Measurements from ENCODE around the gene ITGA4. TPM values are rescaled to one million over a fixed set of nuclear protein-coding genes. Genes with fewer than 3 reads are reported as not detected.

The ITGA4 gene
- total RNA-seq, 4 donors from 2014 or later = 1.6 to 9.0 (median 6.4) TPM

DNA sequence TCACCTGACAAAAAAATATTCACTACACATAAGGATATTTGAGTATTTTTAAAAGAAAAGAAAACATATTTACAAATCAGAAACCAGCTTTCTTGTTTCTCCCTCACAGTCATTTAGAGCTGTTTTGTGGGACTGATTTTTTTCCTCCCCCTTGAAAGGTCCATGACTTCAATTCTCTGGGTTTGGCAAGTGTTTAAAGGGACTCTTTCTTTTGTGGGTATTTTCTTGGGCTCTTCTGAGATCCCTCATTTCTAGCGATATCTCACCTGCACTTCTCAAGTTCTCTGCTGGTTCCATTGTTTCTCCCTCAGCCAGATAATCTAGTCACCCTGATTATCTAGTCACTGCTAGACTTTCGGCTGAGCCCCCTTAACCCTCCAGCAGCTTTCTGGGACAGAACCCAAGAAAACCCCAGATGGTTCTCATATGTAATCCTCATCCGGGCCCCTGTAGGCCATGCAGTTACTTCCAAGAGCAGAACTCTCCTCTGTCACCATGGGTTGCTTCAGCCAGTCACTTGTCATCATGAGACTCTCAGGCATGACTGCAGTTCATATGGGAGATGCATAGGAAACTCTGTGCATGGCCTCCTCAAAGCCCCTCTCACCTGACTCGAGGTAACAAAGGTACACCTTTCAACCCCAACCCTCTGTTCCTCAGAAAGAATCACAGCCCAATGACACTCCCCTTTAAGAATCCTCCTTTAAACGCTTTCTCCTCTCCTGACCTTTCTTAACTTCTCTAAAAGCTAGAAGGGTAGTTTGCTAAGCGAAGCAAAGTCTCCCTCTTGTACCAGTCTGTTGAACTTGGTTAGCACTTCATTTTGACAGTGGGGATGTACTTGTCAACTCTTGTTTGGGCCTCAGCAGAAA lies 36.7 kb upstream of the ITGA4 start:
- TF ChIP-seq, protein P1, sequence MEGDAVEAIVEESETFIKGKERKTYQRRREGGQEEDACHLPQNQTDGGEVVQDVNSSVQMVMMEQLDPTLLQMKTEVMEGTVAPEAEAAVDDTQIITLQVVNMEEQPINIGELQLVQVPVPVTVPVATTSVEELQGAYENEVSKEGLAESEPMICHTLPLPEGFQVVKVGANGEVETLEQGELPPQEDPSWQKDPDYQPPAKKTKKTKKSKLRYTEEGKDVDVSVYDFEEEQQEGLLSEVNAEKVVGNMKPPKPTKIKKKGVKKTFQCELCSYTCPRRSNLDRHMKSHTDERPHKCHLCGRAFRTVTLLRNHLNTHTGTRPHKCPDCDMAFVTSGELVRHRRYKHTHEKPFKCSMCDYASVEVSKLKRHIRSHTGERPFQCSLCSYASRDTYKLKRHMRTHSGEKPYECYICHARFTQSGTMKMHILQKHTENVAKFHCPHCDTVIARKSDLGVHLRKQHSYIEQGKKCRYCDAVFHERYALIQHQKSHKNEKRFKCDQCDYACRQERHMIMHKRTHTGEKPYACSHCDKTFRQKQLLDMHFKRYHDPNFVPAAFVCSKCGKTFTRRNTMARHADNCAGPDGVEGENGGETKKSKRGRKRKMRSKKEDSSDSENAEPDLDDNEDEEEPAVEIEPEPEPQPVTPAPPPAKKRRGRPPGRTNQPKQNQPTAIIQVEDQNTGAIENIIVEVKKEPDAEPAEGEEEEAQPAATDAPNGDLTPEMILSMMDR (IDR thresholded peaks at IDR 0.05) = no peak
- no peak for TF ChIP-seq POLR2A (IDR thresholded peaks at IDR 0.05)
- Histone ChIP-seq H3K27ac (no peak overlapping the region), H3K27me3 (no peaks in the 10 kb centered on the region), H3K9me3 (no peaks in the 10 kb centered on the region), H3K4me3 (no peak overlapping the region), H3K4me1 (no peaks in the 10 kb centered on the region), H3K36me3 (no peaks in the 10 kb centered on the region)
- DNase-seq = no peak
- WGBS, 2 donors = 67 to 82% methylated on average over 6 of the region's 6 CpGs
- intact Hi-C loops (cut with DNase I) = no loop called here

DNA sequence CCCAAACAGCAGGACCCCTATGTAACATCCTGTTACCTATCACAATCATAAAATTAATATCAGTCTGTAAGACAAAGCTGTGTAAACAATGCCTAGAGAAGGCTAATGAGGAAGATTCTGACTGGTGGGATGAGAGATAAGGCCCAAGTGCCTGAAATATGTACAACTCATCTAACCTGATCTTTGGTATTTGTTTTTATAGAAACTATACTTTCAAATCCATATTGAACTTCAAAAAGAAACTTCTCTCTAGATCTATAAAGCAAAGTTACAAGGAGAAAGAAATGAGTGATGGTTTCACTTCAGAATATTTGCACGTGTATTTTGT lies 36.1 kb upstream of the ITGA4 start:
- no peaks in the 10 kb centered on the region for H3K9me3 ChIP-seq
- WGBS, 2 donors = 48 to 54% methylated on average over 1 of the region's 1 CpG
- no peaks in the 10 kb centered on the region for H3K4me1 ChIP-seq
- DNase-seq = no peak
- intact Hi-C loops (cut with DNase I) = no loop called here
- H3K4me3 ChIP-seq = no peak overlapping the region
- TF ChIP-seq POLR2A (IDR thresholded peaks at IDR 0.05) = no peak
- TF ChIP-seq, protein P1 (IDR thresholded peaks at IDR 0.05) = no peak
- no peak overlapping the region for H3K27ac ChIP-seq
- H3K36me3 ChIP-seq = no peaks in the 10 kb centered on the region
- H3K27me3 ChIP-seq = no peaks in the 10 kb centered on the region

DNA sequence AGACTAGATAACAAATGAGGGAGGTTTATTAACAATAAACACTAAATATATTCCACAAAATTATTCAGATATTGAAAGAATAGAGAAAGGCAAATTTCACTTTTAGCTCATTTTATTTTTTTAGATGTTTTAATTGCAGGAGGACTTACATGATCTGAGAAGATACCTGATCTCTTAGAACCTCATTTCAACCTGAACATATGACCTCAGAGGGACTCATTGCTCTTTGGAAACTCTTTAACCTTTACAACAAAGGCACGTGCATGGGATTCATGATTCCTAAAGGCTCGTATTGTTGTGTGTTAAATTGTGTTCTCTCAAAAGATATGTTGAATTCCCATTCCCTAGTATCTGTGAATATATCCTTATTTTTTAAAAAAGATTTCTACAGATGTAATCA lies 35.7 kb upstream of the ITGA4 start:
- intact Hi-C loops (cut with DNase I) = no loop called here
- Histone ChIP-seq H3K4me1 (no peaks in the 10 kb centered on the region), H3K9me3 (no peaks in the 10 kb centered on the region), H3K36me3 (no peaks in the 10 kb centered on the region), H3K4me3 (no peak overlapping the region), H3K27ac (no peak overlapping the region), H3K27me3 (no peaks in the 10 kb centered on the region)
- 76 to 77% methylated on average over 2 of the region's 2 CpGs for WGBS, 2 donors
- TF ChIP-seq, protein P1 (IDR thresholded peaks at IDR 0.05) = no peak
- TF ChIP-seq POLR2A (IDR thresholded peaks at IDR 0.05) = no peak
- no peak for DNase-seq

DNA sequence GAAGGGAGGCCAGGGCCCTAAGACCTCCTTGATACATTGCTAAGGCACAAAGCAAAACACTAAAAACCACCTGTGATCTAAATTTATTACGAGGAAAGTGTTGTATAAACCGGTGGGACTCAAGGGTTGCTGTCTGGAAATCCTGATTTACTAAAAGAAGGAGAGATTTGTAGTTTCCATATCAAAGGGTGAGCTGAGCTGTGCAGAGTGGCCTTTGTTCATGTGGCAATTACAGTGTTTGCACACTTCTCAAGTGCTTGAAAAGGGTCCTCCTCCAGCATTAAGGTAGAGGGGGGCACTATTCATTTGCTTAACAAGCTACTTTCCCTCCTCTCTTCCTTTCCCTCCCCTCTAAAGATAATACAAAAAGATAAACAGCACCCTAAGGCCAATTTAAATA lies 30.5 kb upstream of the ITGA4 start:
- intact Hi-C loops (cut with DNase I) = no loop called here
- 32 to 53% methylated on average over 2 of the region's 2 CpGs for WGBS, 2 donors
- Histone ChIP-seq H3K27me3 (no peaks in the 10 kb centered on the region), H3K9me3 (no peaks in the 10 kb centered on the region), H3K4me3 (no peak overlapping the region), H3K4me1 (no peaks in the 10 kb centered on the region), H3K36me3 (no peaks in the 10 kb centered on the region), H3K27ac (no peak overlapping the region)
- TF ChIP-seq, protein P1 (IDR thresholded peaks at IDR 0.05) = no peak
- TF ChIP-seq POLR2A (IDR thresholded peaks at IDR 0.05) = no peak
- no peak for DNase-seq

DNA sequence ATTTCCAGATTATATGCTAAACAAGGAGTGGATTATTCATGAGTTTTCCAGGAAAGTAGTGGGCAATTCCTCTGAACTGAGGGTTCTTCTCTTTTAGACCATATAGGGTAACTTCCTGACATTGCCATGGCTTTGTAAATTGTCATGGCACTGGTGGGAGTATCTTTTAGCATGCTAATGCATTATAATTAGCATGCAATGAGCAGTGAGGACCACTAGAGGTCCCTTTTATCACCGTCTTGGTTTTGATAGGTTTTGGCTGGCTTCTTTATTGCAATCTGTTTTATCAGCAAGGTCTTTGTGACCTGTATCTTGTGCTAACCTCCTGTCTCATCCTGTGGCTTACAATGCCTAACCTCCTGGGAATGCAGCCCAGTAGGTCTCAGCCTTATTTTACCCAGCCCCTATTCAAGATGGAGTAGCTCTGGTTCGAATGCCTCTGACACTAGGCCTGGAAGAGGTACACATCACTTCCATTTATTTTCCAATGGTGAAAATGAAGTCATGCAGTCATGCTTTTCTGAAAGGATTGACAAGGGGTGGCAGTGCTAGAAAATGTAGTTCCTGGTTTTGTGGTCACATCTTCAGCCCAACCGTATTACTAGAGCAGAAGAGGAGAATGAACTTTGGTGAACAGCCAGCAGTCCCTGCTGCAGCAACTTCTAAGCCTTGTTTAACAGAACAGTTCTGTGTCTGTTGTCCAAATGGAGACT lies 26.6 kb upstream of the ITGA4 start:
- no peak for TF ChIP-seq POLR2A (IDR thresholded peaks at IDR 0.05)
- TF ChIP-seq, protein P1 (IDR thresholded peaks at IDR 0.05) = peak in 3 of 6 experiments; percentile 8 to 50 (median 15)
- Histone ChIP-seq H3K27ac (no peak overlapping the region), H3K4me3 (no peak overlapping the region), H3K4me1 (no peaks in the 10 kb centered on the region), H3K27me3 (no peaks in the 10 kb centered on the region), H3K9me3 (no peaks in the 10 kb centered on the region), H3K36me3 (no peaks in the 10 kb centered on the region)
- WGBS, 2 donors = 42 to 45% methylated on average over 3 of the region's 3 CpGs
- intact Hi-C loops (cut with DNase I) = no loop called here
- DNase-seq = no peak

All from esophagus squamous epithelium (tissue), 5 donors.